Right renal cortex interstitium (tissue), 3 donors: ENCODE results near the gene OR14C36. TPM values are rescaled to one million over a fixed set of nuclear protein-coding genes. Genes with fewer than 3 reads are reported as not detected.
"Not testable (repeated sequence)": the region's sequence is repeated elsewhere in the genome, so short reads cannot be mapped to it uniquely, and the experiment has no call there.

Experiments
- DNase-seq, 3 donors: peaks; one replicate each; pipeline ENCODE4 v3.0.0-alpha.2; 2013; ENCODE audit warnings: low read depth in 3 of 3, low spot score in 2 of 3
- polyA plus RNA-seq, 3 donors: library from polyadenylated mRNA; unstranded; fragments of 120-200 nt; gene quantifications; one replicate each; pipeline ENCODE4 v1.2.1, GENCODE V29; 2013; ENCODE audit not compliant: insufficient read length in 3 of 3

Gene OR14C36
- not detected for polyA plus RNA-seq

- no peak for DNase-seq
These were observed at the start of gene OR14C36 for GRCh38 chr1:248348475-248348874. OR14C36 (plus strand) TSS chr1:248348775; CDS start chr1:248348775, 0 bp downstream.

GRCh38 chr1:248303324-248303723 lies 45.3 kb upstream of the OR14C36 start, which contains the start of gene OR2T12:
OR2T12 (minus strand) TSS chr1:248303424; CDS start chr1:248295578, 7,846 bp downstream.
- no peak for DNase-seq

- DNase-seq: not testable (repeated sequence)
These were observed 42.9 kb upstream of the OR14C36 start for GRCh38 chr1:248305672-248306071.

- DNase-seq: no peak
These were observed 42.5 kb upstream of the OR14C36 start for GRCh38 chr1:248306103-248306502.

- DNase-seq: not testable (repeated sequence)
These were observed 41.8 kb upstream of the OR14C36 start for GRCh38 chr1:248306740-248307139.

GRCh38 chr1:248316796-248317195 lies 31.8 kb upstream of the OR14C36 start:
- no peak for DNase-seq

- no peak for DNase-seq
These were observed 24.1 kb upstream of the OR14C36 start, which contains the start of gene OR2M7 for GRCh38 chr1:248324468-248324867. OR2M7 (minus strand) TSS chr1:248324568; CDS start chr1:248324568, 0 bp downstream.

- DNase-seq: no peak
These were observed 5.1 kb upstream of the OR14C36 start for GRCh38 chr1:248343451-248343850.

- DNase-seq: no peak
These were observed 10.8 kb downstream of the OR14C36 start for GRCh38 chr1:248359415-248359814.

- DNase-seq: no peak
These were observed 12.6 kb downstream of the OR14C36 start, which contains the start of gene OR2T4 for GRCh38 chr1:248361121-248361715. OR2T4 (plus strand) TSS chr1:248361665; CDS start chr1:248361665, 0 bp downstream.

GRCh38 chr1:248366609-248367008 lies 18.0 kb downstream of the OR14C36 start:
- no peak for DNase-seq

GRCh38 chr1:248372394-248372793 lies 23.8 kb downstream of the OR14C36 start:
- no peak for DNase-seq

- no peak for DNase-seq
These were observed 25.2 kb downstream of the OR14C36 start for GRCh38 chr1:248373761-248374160.

- no peak for DNase-seq
These were observed 26.9 kb downstream of the OR14C36 start, which contains the start of gene OR2T6 for GRCh38 chr1:248375446-248375845. OR2T6 (plus strand) TSS chr1:248375746; CDS start chr1:248387609, 11,863 bp downstream.

- DNase-seq: no peak
These were observed 28.3 kb downstream of the OR14C36 start for GRCh38 chr1:248376916-248377315.

- DNase-seq: no peak
These were observed 32.3 kb downstream of the OR14C36 start for GRCh38 chr1:248380854-248381253.

GRCh38 chr1:248388426-248388825 lies 39.9 kb downstream of the OR14C36 start:
- DNase-seq: no peak

- DNase-seq: no peak
These were observed 44.5 kb downstream of the OR14C36 start for GRCh38 chr1:248393050-248393449.
